K562 (cell line): ENCODE data around the gene OTULIN. TPM values are rescaled to one million over a fixed set of nuclear protein-coding genes. Genes with fewer than 3 reads are reported as not detected.

Source experiments
- CTCFL ChIP-seq: IDR thresholded peaks from 2 replicates; pipeline ENCODE4 v1.6.1; 2011; ENCODE audit warnings: borderline replicate concordance, low read depth, mild to moderate bottlenecking, moderate library complexity, low read length; ENCODE audit not compliant: insufficient read depth, poor library complexity, severe bottlenecking
- IRF9 ChIP-seq: fragments of 450-650 bp; IDR thresholded peaks from 2 replicates; pipeline ENCODE4 v1.6.1; 2016; ENCODE audit warnings: missing biosample characterization, missing genetic modification characterization
- MGA ChIP-seq: fragments of 450-650 bp; IDR thresholded peaks from 2 replicates; pipeline ENCODE4 v1.6.1; 2016; ENCODE audit warnings: mild to moderate bottlenecking, moderate library complexity
- NFE2 ChIP-seq: IDR thresholded peaks from 2 replicates; pipeline ENCODE4 v1.6.1; 2014; ENCODE audit warnings: antibody characterized with exemption, low read depth
- NKRF ChIP-seq: fragments of 450-650 bp; IDR thresholded peaks from 2 replicates; pipeline ENCODE4 v1.6.1; 2016; ENCODE audit warnings: borderline replicate concordance
- TEAD2 ChIP-seq: fragments of 450-650 bp; IDR thresholded peaks from 2 replicates; pipeline ENCODE4 v1.6.1; 2016; ENCODE audit warnings: missing genetic modification characterization, control low read depth, missing compliant biosample characterization
- ZBTB7A ChIP-seq: IDR thresholded peaks from 2 replicates; pipeline ENCODE4 v1.6.1; 2011; ENCODE audit warnings: low read depth, mild to moderate bottlenecking, low read length, moderate library complexity, borderline replicate concordance; ENCODE audit not compliant: control insufficient read depth
- ZBTB9 ChIP-seq: fragments of 450-650 bp; formaldehyde crosslinking; IDR thresholded peaks from 2 replicates; pipeline ENCODE4 v1.4.0; 2020; ENCODE audit warnings: mild to moderate bottlenecking, moderate library complexity
- ZNF217 ChIP-seq: sonication (generic); formaldehyde crosslinking; IDR thresholded peaks from 2 replicates; pipeline ENCODE4 v1.8.0; 2022; ENCODE audit warnings: mild to moderate bottlenecking, missing genetic modification reagents
- polyA plus RNA-seq, 8 experiments: library from polyadenylated mRNA; depleted of rRNA in 4 of 8; stranded (reverse) in 5 of 8; unstranded in 3 of 8; fragments of >200 nt; fragmentation: Nextera tagmentation in 2 of 8; fragmentation: Illumina TruSeq in 1 of 8; extraction: Ambion mirVana in 2 of 8; extraction: Trizol in 1 of 8; gene quantifications; 2 replicates each; pipeline versions ENCODE4 v1.2.1 to v1.2.3, GENCODE V29; 2011 to 2014; ENCODE audit warnings: inconsistent platforms in 1 of 8, missing spikeins in 1 of 8
- total RNA-seq, 7 experiments: library from RNA; depleted of rRNA in 6 of 7; stranded (reverse); fragments of >200 nt in 6 of 7; fragmentation: Illumina TruSeq in 2 of 7; extraction: Trizol in 2 of 7; gene quantifications; 2 replicates each; pipeline versions ENCODE4 v1.2.1 to v1.2.3, GENCODE V29; 2011 to 2021; ENCODE audit warnings: low replicate concordance in 1 of 7

The OTULIN gene
- total and polyA plus RNA-seq, 9 of the 15 experiments (the other 6 are each of a cell fraction or from before 2014, with no cell fraction given): 3.3 to 33.6 (median 20.1) TPM

- TF ChIP-seq IRF9 (tag) (no peak), TEAD2 (tag) (no peak), ZNF217 (CRISPR knock-in tag) (no peak), MGA (peak; percentile 94), ZBTB9 (CRISPR knock-in tag) (no peak), NFE2 (peak; percentile 24; the same call in 1 of the 2 replicates), NKRF (no peak), CTCFL (peak; percentile 41), ZBTB7A (peak; percentile 39; the same call in 1 of the 2 replicates)
Measured at GRCh38 chr5:14665949-14666348, 1.4 kb downstream of the OTULIN start (continued).
